ENCODE results near the gene FOXF2. TPM values are rescaled to one million over a fixed set of nuclear protein-coding genes. Genes with fewer than 3 reads are reported as not detected.

FOXF2 gene
- total and polyA plus RNA-seq, 2 of the 13 experiments (the other 11 are each of a cell fraction or from before 2014, with no cell fraction given) = not detected

- no peak for TF ChIP-seq TIGD3 (CRISPR knock-in tag; IDR thresholded peaks at IDR 0.05; ENCODE audit: borderline replicate concordance)
- TF ChIP-seq YY1 (IDR thresholded peaks at IDR 0.05; ENCODE audit: insufficient read depth, insufficient replicate concordance, low read depth, low read length) = no peak
- TF ChIP-seq RAD21 (CRISPR knock-in tag; IDR thresholded peaks at IDR 0.05) = peak; percentile 38; the same call in 1 of the 2 replicates
- TF ChIP-seq, protein P1, sequence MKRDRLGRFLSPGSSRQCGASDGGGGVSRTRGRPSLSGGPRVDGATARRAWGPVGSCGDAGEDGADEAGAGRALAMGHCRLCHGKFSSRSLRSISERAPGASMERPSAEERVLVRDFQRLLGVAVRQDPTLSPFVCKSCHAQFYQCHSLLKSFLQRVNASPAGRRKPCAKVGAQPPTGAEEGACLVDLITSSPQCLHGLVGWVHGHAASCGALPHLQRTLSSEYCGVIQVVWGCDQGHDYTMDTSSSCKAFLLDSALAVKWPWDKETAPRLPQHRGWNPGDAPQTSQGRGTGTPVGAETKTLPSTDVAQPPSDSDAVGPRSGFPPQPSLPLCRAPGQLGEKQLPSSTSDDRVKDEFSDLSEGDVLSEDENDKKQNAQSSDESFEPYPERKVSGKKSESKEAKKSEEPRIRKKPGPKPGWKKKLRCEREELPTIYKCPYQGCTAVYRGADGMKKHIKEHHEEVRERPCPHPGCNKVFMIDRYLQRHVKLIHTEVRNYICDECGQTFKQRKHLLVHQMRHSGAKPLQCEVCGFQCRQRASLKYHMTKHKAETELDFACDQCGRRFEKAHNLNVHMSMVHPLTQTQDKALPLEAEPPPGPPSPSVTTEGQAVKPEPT (CRISPR knock-in tag; IDR thresholded peaks at IDR 0.05; ENCODE audit: low read depth) = 0 out of 2 replicates have a peak, but pooled peaks have one; percentile 31
- no peak for TF ChIP-seq ARID4A (CRISPR knock-in tag; IDR thresholded peaks at IDR 0.05; ENCODE audit: borderline replicate concordance)
- TF ChIP-seq STAG1 (CRISPR knock-in tag; IDR thresholded peaks at IDR 0.05) = peak; percentile 73
- TF ChIP-seq NKX3-1 (CRISPR knock-in tag; IDR thresholded peaks at IDR 0.05) = no peak
- TF ChIP-seq MIER2 (CRISPR knock-in tag; IDR thresholded peaks at IDR 0.05) = 0 out of 2 replicates have a peak, but pooled peaks have one; percentile 15
- TF ChIP-seq IKZF5 (CRISPR knock-in tag; IDR thresholded peaks at IDR 0.05) = 0 out of 2 replicates have a peak, but pooled peaks have one; percentile 26
- TF ChIP-seq, protein P2, sequence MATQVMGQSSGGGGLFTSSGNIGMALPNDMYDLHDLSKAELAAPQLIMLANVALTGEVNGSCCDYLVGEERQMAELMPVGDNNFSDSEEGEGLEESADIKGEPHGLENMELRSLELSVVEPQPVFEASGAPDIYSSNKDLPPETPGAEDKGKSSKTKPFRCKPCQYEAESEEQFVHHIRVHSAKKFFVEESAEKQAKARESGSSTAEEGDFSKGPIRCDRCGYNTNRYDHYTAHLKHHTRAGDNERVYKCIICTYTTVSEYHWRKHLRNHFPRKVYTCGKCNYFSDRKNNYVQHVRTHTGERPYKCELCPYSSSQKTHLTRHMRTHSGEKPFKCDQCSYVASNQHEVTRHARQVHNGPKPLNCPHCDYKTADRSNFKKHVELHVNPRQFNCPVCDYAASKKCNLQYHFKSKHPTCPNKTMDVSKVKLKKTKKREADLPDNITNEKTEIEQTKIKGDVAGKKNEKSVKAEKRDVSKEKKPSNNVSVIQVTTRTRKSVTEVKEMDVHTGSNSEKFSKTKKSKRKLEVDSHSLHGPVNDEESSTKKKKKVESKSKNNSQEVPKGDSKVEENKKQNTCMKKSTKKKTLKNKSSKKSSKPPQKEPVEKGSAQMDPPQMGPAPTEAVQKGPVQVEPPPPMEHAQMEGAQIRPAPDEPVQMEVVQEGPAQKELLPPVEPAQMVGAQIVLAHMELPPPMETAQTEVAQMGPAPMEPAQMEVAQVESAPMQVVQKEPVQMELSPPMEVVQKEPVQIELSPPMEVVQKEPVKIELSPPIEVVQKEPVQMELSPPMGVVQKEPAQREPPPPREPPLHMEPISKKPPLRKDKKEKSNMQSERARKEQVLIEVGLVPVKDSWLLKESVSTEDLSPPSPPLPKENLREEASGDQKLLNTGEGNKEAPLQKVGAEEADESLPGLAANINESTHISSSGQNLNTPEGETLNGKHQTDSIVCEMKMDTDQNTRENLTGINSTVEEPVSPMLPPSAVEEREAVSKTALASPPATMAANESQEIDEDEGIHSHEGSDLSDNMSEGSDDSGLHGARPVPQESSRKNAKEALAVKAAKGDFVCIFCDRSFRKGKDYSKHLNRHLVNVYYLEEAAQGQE (IDR thresholded peaks at IDR 0.05; ENCODE audit: borderline replicate concordance in 1 of 2, low read depth in 1 of 2, low read length in 2 of 2) = peak in 1 of 2 experiments; percentile 57; a peak in 1 of 4 replicates
- no peak for TF ChIP-seq MTF2 (CRISPR knock-in tag; IDR thresholded peaks at IDR 0.05; ENCODE audit: borderline replicate concordance)
- TF ChIP-seq, protein P3, sequence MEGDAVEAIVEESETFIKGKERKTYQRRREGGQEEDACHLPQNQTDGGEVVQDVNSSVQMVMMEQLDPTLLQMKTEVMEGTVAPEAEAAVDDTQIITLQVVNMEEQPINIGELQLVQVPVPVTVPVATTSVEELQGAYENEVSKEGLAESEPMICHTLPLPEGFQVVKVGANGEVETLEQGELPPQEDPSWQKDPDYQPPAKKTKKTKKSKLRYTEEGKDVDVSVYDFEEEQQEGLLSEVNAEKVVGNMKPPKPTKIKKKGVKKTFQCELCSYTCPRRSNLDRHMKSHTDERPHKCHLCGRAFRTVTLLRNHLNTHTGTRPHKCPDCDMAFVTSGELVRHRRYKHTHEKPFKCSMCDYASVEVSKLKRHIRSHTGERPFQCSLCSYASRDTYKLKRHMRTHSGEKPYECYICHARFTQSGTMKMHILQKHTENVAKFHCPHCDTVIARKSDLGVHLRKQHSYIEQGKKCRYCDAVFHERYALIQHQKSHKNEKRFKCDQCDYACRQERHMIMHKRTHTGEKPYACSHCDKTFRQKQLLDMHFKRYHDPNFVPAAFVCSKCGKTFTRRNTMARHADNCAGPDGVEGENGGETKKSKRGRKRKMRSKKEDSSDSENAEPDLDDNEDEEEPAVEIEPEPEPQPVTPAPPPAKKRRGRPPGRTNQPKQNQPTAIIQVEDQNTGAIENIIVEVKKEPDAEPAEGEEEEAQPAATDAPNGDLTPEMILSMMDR (CRISPR knock-in tag; IDR thresholded peaks at IDR 0.05) = peak; percentile 76
- TF ChIP-seq ZNF430 (CRISPR knock-in tag; IDR thresholded peaks at IDR 0.05) = no peak
These were observed 35.0 kb downstream of the FOXF2 start (continued) for GRCh38 chr6:1424306-1424927.

Data from HepG2 (cell line).